ENCODE measurements around the gene PDXDC1.
"Not testable (repeated sequence)": the region's sequence is repeated elsewhere in the genome, so short reads cannot be mapped to it uniquely, and the experiment has no call there.

The PDXDC1 gene

DNA sequence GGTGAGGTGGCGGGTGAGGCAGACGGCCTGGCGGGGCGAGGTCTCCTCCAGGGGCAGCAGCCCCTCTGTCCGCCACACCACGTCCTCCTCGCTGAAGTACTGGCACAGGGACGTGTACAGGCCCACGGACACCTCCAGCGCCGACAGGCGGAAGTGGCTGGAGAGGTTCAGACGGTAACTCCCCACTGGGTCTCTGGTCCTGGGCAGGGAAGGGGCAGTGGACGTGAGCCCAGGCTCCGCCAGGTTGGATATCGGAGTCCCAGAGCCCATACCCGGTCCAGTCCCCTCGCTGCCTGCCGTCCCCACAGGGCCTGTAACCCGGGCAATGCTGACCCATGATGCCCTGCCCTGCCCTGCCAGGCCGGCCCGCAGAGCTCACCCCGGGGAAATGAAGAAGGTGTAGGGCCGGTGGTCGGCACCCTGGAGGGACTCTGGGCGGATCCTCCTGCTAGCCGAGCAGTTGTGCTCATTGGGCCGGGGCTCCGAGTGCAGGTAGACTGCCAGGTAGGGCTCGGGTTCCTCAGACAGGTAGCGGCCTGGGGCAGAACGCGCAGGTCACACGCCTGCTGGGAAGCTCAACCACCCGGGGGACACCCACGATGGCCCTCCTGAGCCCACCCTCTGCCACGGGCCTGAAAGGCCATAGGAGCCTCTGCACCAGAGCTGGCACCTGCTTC is 155.6 kb downstream of the PDXDC1 start:
- in situ Hi-C loops (cut with HindIII; ENCODE audit: low sequenced_read_pairs) = not testable (repeated sequence)

DNA sequence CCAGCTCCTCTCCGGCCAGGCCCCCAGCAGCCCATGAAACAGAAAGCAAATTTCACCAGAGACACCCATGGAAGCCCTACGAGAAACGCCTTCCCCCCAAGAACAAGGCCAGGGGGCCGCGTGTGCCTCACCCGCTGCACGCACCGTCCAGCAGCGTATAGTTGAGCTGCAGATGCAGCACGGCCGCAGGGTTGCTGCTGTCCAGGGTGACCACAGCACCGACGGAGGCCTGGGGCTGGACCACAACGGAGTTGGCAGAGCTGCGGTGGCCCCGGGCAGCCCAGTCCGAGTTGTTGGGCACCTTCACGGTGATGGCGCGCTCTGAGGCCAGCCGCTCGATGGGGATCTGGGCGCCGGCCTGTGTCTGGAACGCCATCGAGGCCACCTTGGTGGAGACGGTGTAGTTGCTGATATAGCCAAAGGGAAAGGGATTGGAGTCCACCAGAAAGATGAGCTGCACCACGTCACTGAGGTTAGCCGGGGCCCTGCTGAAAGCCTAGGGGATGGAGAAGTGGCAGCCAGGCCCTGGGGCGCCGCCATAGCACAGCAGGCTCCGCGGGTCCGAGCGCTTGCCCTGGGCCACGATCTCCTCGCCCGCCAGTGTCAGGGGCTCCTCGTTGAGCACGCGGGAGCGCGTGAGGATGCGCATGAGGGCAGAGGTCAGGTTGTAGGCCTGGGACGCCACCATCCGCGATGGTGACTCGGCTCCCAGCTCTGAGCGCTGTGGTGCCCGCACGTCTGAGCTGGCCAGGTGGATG is 156.3 kb downstream of the PDXDC1 start:
- in situ Hi-C loops (cut with HindIII; ENCODE audit: low sequenced_read_pairs) = not testable (repeated sequence)

GRCh38 chr16:15132719-15133428 is 158.0 kb downstream of the PDXDC1 start:
- in situ Hi-C loops (cut with HindIII; ENCODE audit: low sequenced_read_pairs) = not testable (repeated sequence)

GRCh38 chr16:15133554-15133953 is 158.7 kb downstream of the PDXDC1 start:
- in situ Hi-C loops (cut with HindIII; ENCODE audit: low sequenced_read_pairs) = not testable (repeated sequence)

- in situ Hi-C loops (cut with HindIII; ENCODE audit: low sequenced_read_pairs) = not testable (repeated sequence)
Measured at GRCh38 chr16:15134752-15135482, 160.1 kb downstream of the PDXDC1 start.

- in situ Hi-C loops (cut with HindIII; ENCODE audit: low sequenced_read_pairs) = not testable (repeated sequence)
Measured at GRCh38 chr16:15135483-15136360, 160.9 kb downstream of the PDXDC1 start.

DNA sequence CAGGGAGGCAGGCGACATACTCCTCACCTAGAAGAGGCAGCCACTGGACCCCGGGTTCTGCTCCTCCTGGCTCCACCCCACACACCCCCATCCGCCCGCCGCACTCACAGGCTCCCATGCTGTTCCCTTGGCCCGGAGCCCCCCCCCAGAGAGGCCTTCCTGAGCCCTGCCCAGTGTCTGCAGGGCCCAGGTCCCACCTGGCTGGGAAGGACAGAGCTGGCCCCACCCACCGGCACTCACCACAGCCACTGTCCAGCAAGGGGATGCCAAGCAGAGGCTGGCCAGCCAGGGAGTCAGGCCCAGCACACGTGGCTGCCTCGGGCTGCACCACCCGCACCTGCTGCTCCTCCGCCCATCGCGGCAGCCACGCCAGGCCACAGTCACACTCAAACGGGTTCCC is 162.7 kb downstream of the PDXDC1 start:
- in situ Hi-C loops (cut with HindIII; ENCODE audit: low sequenced_read_pairs) = not testable (repeated sequence)

- in situ Hi-C loops (cut with HindIII; ENCODE audit: low sequenced_read_pairs) = not testable (repeated sequence)
Measured at GRCh38 chr16:15140444-15141365, 165.9 kb downstream of the PDXDC1 start.

DNA sequence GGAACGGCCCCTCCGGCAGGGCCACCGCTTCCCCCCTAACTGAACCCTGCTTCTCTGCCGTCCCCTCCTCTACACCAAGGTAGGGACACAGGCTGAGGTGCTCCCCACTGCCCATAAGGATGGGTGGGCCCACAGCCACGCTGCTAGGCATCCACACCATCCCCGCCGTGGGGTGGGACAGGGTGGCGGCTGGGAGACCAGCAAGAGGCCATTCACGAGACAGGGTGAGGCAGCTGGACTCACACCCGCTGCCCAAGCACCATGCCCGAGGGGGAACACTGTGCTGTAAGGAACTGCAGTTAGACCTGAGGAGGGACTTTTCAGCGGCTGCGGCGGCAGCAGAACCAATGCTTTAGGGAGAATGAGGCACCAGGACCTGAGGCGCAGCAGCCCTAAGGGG is 166.8 kb downstream of the PDXDC1 start:
- in situ Hi-C loops (cut with HindIII; ENCODE audit: low sequenced_read_pairs) = no loop called here

- in situ Hi-C loops (cut with HindIII; ENCODE audit: low sequenced_read_pairs) = not testable (repeated sequence)
Measured at GRCh38 chr16:15142107-15142890, 167.5 kb downstream of the PDXDC1 start.

DNA sequence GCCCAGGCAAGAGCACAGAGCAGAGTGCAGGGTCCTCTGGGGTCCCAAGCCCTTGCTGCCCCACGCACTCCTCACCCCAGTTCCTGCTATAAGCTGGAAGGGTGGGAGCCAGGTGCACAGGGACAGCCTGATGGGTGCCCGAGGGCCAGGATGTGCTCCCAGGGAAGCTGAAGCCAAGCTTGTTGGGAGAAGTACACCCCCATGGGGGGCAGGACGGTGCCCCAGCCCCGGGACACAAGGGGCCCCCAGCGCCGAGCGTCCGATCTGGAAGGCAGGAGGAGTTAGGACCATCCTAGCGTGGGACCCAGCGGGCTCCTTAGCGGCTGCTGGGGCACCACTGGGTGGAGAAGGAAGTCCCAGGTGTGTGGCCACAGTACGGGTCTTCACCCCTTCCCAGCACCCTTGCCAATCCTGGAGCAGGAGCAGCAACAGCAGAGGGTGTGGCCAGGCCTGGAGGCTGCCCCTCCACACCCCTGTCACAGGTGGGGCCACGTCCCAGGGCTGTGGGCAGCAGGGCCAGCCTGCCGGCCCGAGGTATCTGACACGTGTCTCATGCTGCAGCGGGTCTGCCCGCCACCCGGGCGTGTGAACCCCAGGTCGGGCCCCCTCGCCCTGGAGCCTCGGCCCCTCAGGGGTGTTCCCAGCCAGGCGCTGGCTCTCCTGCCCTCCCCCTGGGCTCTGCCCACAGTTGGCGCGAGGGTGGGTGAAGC is 168.2 kb downstream of the PDXDC1 start:
- in situ Hi-C loops (cut with HindIII; ENCODE audit: low sequenced_read_pairs) = not testable (repeated sequence)

GRCh38 chr16:15143601-15144091 is 168.8 kb downstream of the PDXDC1 start:
- in situ Hi-C loops (cut with HindIII; ENCODE audit: low sequenced_read_pairs) = not testable (repeated sequence)

GRCh38 chr16:15144092-15144631 is 169.3 kb downstream of the PDXDC1 start:
- in situ Hi-C loops (cut with HindIII; ENCODE audit: low sequenced_read_pairs) = not testable (repeated sequence)

GRCh38 chr16:15144781-15145417 is 170.1 kb downstream of the PDXDC1 start:
- in situ Hi-C loops (cut with HindIII; ENCODE audit: low sequenced_read_pairs) = not testable (repeated sequence)

DNA sequence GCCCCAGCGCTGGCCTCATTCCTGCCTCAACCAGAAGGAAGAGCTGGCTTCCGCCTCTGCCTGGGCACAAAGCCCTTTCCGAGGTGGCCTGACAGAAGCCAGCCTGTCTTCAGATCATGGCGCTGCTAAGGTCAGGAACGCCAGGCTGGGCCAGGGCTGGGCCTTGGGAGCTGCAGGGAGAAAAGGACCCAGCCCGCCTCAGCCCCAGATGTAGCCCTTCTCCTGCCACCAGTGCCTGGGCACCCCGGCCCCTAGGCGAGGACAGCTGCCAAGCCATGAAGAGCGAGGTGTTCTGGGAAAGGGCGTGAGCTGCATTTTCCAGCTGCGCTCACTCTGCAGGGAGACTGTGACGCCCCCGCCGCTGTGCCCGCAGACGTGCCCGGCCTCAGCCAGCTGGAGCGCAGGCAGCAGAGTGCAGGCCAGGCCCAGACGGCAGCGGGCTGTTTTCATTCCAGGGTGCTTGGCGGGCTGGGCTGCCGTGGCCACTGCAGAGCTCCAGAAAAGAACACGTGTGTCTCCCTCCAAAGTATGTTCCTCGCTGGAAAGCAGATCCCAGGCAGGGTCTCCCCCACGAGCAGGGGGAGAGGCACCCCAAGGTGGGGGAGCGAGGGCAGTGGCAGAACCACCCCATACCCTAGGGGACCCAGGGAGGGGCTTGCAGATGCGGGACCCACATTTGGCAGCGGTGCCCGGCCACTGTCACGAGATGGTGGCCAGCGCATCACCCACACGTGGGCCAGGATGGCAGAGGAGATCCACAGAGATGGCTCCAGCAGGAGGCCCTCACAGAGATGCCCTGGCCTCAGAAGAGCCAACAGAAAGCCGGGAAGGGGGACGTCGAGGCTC is 170.8 kb downstream of the PDXDC1 start:
- in situ Hi-C loops (cut with HindIII; ENCODE audit: low sequenced_read_pairs) = not testable (repeated sequence)

GRCh38 chr16:15146264-15146662 is 171.4 kb downstream of the PDXDC1 start:
- in situ Hi-C loops (cut with HindIII; ENCODE audit: low sequenced_read_pairs) = not testable (repeated sequence)

All from DLD1 (cell line).